Measurements from ENCODE around the gene SEC24A.

GRCh38 chr5:134758176-134758503 is 109.6 kb downstream of the SEC24A start:
- TF ChIP-seq CTCF (IDR thresholded peaks at IDR 0.05) (no peak), TEAD4 (IDR thresholded peaks at IDR 0.05; ENCODE audit: borderline replicate concordance, insufficient read depth) (no peak), RFX5 (IDR thresholded peaks at IDR 0.05; ENCODE audit: low read length) (peak; percentile 66; the same call in 1 of the 2 replicates), RAD21 (IDR thresholded peaks at IDR 0.05; ENCODE audit: low read length) (no peak), PBX3 (IDR thresholded peaks at IDR 0.05) (no peak), REST (IDR thresholded peaks at IDR 0.05; ENCODE audit: low read depth, low read length) (no peak), TCF12 (IDR thresholded peaks at IDR 0.05) (no peak)
